GM12891 (cell line): ENCODE measurements around the gene PTGFRN.

Experiments
- POLR2AphosphoS5 ChIP-seq: IDR thresholded peaks from 2 replicates; pipeline ENCODE4 v1.6.1; 2011; ENCODE audit warnings: low read depth, low read length, control low read depth
- TAF1 ChIP-seq: IDR thresholded peaks from 2 replicates; pipeline ENCODE4 v1.6.1; 2011; ENCODE audit warnings: low read depth, low read length, control low read depth

DNA sequence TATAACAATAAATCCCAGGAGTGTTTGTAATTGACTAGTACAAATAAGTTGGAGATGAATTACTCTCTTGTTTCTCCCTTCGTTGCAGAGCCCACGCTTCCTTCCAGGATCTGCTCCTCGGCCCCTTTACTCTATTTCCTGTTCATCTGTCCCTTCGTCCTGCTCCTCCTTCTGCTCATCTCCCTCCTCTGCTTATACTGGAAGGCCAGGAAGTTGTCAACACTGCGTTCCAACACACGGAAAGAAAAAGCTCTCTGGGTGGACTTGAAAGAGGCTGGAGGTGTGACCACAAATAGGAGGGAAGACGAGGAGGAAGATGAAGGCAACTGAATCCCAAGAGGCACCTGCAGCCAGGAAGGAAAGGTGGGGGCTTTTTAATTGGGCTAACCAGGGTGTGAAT lies 124.1 kb downstream of the PTGFRN start:
- TF ChIP-seq POLR2AphosphoS5 (no peak), TAF1 (no peak)
